C1 segment of cervical spinal cord (tissue), 14 donors: ENCODE data around the gene GNG2.

Source experiments
- DNase-seq, 14 donors: peaks; one replicate each; lab custom pipeline; 2025; lab: John Stamatoyannopoulos, UW

GNG2 gene

GRCh38 chr14:51855234-51855633 lies 5.2 kb upstream of the GNG2 start:
- DNase-seq, result no peak

DNA sequence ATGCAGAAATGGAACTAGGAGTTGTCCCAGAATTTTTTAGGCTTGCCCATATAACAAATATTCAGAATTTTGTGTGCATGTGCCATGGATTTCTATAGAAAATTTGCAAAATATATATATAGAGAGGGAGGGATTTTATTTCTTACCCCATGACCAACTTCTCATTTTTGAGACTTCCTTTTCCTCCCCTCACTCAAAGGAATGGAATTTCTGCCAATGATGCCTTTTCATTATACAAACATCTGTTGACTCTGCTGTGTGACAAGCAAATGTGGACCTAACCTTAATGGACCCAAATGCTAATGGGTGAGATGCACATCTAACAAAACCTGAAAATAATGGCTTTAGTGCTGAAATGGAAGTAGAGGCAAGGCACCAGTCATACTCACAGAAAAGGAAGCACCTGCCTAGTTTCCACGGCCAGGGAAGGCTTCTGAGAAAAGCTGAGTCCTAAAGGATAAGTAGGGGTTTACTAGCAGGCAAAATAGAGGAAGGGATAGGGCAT lies 3.6 kb upstream of the GNG2 start:
- DNase-seq, result no peak

- DNase-seq, result no peak
These were observed 1.3 kb upstream of the GNG2 start for GRCh38 chr14:51859131-51859530.

DNA sequence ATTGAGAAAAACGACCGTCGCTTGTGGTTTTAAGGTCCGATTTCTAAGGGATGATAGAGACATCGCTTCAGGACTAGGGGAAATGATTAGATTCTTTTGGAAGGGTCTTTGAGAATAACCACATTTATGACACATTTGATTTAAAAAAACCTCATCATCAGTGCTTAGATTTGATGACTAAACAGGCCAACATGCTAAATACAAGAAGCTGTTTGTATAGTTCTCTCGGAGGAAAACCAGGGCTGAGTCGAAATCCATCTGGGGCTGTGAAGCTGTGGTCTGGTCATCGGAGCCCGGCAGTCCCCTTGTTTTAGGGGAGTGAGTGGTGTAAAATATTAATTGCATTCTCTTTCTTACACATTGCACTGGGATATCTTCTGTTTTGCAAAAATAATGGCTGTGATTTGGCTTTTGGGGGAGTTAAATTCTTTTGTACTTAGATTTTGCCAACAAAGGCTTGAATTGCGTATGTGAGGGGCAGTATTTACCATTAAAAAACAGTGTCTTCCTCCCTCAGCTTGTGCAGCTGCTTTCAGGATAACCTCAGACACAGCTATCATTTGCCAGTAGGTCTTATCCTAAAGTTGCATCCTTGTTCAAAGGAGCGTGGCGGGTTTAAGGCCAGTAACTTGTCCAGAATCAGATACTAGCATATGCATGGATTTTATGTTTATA lies 550 bp downstream of the GNG2 start:
- DNase-seq, result no peak

- no peak for DNase-seq
These were observed 1.9 kb downstream of the GNG2 start for GRCh38 chr14:51862176-51862796.

- DNase-seq, result no peak
These were observed 2.4 kb downstream of the GNG2 start for GRCh38 chr14:51862860-51863259.

GRCh38 chr14:51865953-51866747 lies 5.7 kb downstream of the GNG2 start:
- DNase-seq, result no peak

- no peak for DNase-seq
These were observed 7.3 kb downstream of the GNG2 start for GRCh38 chr14:51867741-51868140.

- DNase-seq, result no peak
These were observed 8.0 kb downstream of the GNG2 start for GRCh38 chr14:51868405-51868804.

DNA sequence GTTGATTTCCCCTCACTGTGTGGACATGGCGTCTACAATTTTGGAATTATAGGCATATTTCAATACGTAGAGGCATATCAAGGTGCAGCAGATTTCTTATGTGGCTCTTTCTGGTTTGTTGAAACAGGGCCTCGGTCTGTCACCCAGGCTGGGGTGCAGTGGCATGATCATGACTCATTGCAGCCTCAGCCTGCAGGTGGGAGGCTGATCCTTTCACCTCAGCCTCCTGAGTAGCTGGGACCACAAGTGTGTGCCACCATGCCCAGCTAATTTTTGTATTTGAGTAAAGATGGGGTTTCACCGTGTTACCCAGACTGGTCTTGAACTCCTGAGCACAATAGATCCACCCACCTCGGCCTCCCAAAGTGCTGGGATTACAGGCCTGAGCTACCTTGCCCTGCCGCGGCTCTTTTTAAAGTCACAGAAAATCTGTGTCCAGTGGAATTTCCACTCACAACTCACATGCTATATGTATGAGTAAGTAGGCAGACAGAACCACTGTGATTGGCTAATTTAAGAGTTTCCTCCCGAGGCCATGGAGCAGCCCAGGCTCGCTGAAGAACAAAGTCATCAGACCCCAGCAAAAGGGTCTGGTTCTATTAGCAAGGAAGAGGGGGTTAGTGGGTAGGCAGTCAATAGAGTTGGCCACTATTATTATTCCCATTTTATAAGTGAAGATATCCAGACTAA lies 9.1 kb downstream of the GNG2 start:
- DNase-seq, result no peak

DNA sequence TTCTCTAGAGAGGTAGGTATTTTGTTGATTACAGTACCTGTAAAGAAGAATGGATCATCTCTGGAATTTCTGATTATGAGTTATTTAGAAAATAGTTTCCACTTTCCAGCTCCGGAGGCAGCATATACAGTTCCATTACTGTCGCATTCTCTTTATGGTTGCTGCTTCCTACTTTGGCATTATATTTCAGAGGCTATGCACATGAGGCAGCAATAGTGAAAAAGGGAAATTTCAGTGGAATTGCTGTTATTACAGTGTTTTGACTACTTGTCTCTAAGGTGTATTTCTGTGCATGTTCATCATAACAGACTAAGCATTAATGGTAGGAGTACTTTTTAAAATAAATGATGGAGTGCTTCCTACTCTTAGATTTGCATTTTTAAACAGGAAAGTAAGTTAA lies 10.2 kb downstream of the GNG2 start:
- DNase-seq, result no peak

DNA sequence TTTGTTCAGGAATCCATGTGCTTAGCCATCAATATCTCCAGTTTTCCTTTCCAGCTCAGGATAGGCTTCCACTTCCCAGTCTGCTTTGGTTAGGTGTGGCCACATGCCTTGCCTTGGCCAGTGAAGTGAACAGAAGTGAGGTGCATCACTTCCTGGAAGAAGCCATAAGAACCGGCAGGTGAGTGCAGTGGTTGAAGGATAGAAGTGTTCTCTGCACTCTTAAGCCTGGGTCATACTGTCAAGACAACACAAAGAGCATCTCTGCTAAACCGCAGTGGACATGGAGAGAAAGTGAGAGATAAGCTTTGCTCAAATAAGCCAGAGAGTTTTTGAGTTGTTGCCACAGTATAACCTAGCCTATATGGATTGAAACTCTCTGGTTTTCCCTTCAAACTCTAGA lies 11.4 kb downstream of the GNG2 start:
- no peak for DNase-seq

DNA sequence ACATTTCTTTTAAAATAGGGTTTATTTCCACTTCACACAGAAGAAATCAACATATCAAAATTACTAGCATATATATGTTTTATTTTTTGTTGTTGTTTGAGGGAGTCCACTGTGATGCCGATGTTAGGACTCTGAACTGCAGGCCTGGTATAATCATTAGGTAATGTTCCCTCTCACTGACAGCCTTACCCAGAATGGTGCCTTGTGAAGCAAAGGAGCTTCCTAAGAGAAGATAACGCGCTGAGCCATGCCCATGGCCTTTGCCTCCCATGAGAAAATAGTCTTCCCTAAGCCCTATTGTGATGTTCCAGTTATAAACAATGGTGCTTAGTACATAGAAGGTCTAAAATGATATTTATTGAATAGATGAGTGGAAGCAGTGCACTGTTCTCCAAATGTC lies 12.0 kb downstream of the GNG2 start:
- no peak for DNase-seq

DNA sequence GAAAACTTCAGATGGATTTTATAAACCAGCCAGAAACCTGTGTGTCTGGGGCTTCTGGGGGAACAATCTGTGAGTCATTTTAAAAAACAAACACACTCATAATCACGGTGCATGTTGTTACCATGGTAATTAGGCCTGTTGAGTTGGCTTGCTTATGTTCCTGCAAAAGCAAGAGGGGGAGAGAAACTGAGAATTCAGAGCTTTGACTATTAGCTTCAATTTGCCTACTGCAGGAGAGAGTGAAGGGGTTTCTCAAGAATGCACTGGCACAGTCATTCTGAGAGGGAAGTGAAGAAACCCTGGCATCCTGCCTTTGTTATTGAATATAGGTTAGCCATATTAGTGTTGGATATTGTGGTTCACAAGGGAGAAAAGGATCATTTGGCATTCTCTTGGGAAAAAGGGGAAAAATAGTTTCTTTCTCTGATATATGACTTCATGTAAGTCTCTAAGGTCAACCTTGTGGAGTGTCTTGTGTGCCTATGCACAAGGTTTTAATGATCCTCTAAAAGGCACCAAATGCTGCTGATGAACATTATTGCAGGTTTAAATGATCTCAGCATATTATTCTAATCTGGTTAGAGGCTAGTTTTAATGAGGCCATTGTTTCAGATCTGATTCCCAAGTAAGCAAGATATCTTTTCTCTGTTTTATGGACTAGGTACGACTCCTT lies 12.9 kb downstream of the GNG2 start:
- no peak for DNase-seq

DNA sequence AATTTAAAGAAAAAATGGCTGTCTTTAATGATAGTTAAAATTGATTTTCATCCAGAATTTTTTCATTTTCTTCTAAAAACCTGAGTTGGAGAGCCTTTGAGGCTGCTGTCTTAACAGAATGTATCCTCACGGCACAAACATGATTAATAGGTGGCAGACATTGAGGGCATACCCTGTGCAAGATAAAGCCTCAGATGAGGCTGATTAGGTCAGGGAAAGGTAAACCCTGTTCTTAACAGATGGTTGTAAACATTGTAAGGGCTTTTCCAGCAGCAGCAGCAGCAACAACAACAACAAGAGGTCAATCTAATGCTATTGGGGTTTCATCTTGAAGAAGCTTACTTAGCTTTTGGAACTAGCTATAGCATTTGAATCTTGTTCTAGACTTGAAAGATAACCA lies 17.4 kb downstream of the GNG2 start:
- no peak for DNase-seq

DNA sequence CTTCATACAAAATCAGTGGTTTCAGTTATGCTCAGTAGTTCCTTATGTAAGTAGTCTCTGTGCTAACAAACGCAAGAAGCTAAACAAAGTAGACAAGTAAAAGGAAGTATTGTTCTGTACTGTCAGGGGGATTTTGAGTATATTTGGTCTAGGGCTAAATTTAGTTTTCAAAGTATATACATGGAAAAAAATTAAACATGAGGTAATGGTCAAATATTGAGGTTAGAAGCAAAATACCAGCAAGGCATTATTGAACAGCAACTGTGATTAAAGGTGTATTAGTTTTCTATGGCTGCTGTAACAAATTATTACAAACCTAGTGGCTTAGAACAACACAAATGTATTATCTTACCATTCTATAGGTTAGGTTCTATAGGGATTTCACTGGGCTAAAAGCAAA lies 18.8 kb downstream of the GNG2 start:
- DNase-seq, result no peak

- DNase-seq, result no peak
These were observed 20.6 kb downstream of the GNG2 start for GRCh38 chr14:51880835-51881580.

DNA sequence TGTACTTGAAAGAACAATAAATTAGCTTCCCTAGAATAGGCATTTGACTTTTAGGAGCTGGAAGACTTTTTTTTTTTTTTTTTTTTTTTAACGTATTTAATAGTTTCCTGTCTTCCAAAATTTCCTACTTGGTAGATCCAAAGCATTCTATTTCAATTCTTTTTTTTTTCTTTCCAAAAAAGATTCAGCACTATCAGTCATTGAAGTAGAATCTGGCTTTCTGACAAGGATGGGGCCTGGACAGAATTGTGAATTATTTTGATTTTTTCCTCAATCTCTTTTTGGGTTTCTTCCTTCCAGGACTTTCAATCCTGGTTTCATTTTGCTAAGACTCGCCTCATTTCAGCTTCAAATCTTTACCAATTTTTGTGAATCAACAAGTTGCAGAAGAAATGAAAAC lies 21.2 kb downstream of the GNG2 start:
- DNase-seq, result no peak

GRCh38 chr14:51883232-51883631 lies 22.8 kb downstream of the GNG2 start:
- no peak for DNase-seq

GRCh38 chr14:51884086-51884927 lies 23.9 kb downstream of the GNG2 start:
- no peak for DNase-seq
